Mucosa of descending colon (tissue), 3 donors: ENCODE results near the gene BASP1. TPM values are rescaled to one million over a fixed set of nuclear protein-coding genes. Genes with fewer than 3 reads are reported as not detected.
"Not testable (repeated sequence)": the region's sequence is repeated elsewhere in the genome, so short reads cannot be mapped to it uniquely, and the experiment has no call there.

Source experiments
- ATAC-seq: fragments of 200-7000 bp; cut with Tn5 transposase; one replicate; pipeline ENCODE4 v1.9.1; 2020; ENCODE audit warnings: mild to moderate bottlenecking, moderate library complexity
- DNase-seq, 3 donors: peaks; one replicate each; pipeline ENCODE4 v3.0.0-alpha.2; 2020
- H3K36me3 ChIP-seq: fragments of 200-600 bp; one replicate; pipeline ENCODE4 v1.8.0; 2021; ENCODE audit warnings: low read depth, mild to moderate bottlenecking
- H3K4me1 ChIP-seq: fragments of 200-600 bp; one replicate; pipeline ENCODE4 v1.8.0; 2021; ENCODE audit warnings: low read depth, mild to moderate bottlenecking
- H3K4me3 ChIP-seq: fragments of 200-600 bp; one replicate; pipeline ENCODE4 v1.8.0; 2021; ENCODE audit warnings: mild to moderate bottlenecking
- H3K9me3 ChIP-seq: fragments of 200-600 bp; one replicate; pipeline ENCODE4 v1.8.0; 2021; ENCODE audit warnings: mild to moderate bottlenecking
- CTCF ChIP-seq: fragments of 200-600 bp; IDR thresholded peaks from one replicate; pipeline ENCODE4 v1.8.0; 2022; ENCODE audit warnings: antibody characterized with exemption, mild to moderate bottlenecking
- intact Hi-C, 2 donors: fragments of 100-400 bp; cut with DNase I in 1 of 2; cut with micrococcal nuclease in 1 of 2; formaldehyde crosslinking; loops; one replicate each; pipeline versions ENCODE4 v1.11.0 to v1.11.1; 2022; cut with DNase I, micrococcal nuclease
- total RNA-seq, 3 donors: library from RNA; stranded (reverse); fragmentation: NEBNext Ultra II Directional in 2 of 3; extraction: Animal tissue kit (Norgen Biotek cat#: 25700) in 2 of 3; gene quantifications; one replicate each; pipeline versions ENCODE4 v1.2.1 to v1.2.4, GENCODE V29; 2021 to 2023
- donor health status: DM: no; HTN: no; CAD: no; lungs with moderate emphysema.
- donor health status: DM: no; HTN: no; CAD: no.
- donor health status: DM: no; HTN: yes; CAD: no.

BASP1 gene
- total RNA-seq, 3 donors from 2014 or later: 3.6 to 10.6 (median 8.6) TPM

GRCh38 chr5:17243287-17244063 is 26.0 kb downstream of the BASP1 start:
- Histone ChIP-seq H3K9me3 (no peaks in the 10 kb centered on the region), H3K36me3 (no peaks in the 10 kb centered on the region), H3K4me1 (no peaks in the 10 kb centered on the region), H3K4me3 (no peak overlapping the region)
- TF ChIP-seq CTCF: no peak
- ATAC-seq (no peak), DNase-seq (no peak)
- intact Hi-C loops: no loop called here

GRCh38 chr5:17249029-17249634 is 31.7 kb downstream of the BASP1 start:
- Histone ChIP-seq H3K4me1 (no peaks in the 10 kb centered on the region), H3K36me3 (no peaks in the 10 kb centered on the region), H3K9me3 (no peaks in the 10 kb centered on the region), H3K4me3 (no peak overlapping the region)
- DNase-seq: no peak
- no peak for TF ChIP-seq CTCF
- intact Hi-C loops: no loop called here
- peak; percentile 44 for ATAC-seq

- H3K36me3 ChIP-seq, ATAC-seq, H3K4me1 ChIP-seq, intact Hi-C loops, H3K4me3 ChIP-seq, DNase-seq, H3K9me3 ChIP-seq: not testable (repeated sequence)
Observed at GRCh38 chr5:17249841-17250240, 32.4 kb downstream of the BASP1 start.

- DNase-seq (no peak), ATAC-seq (no peak)
- intact Hi-C loops: no loop called here
- no peak for TF ChIP-seq CTCF
- no peak overlapping the region for H3K4me3 ChIP-seq
- no peaks in the 10 kb centered on the region for H3K9me3 ChIP-seq
- no peaks in the 10 kb centered on the region for H3K36me3 ChIP-seq
- H3K4me1 ChIP-seq: no peaks in the 10 kb centered on the region
Observed at GRCh38 chr5:17252543-17252942, 35.1 kb downstream of the BASP1 start.

GRCh38 chr5:17255471-17256021 is 38.1 kb downstream of the BASP1 start:
- no peaks in the 10 kb centered on the region for H3K36me3 ChIP-seq
- intact Hi-C loops: no loop called here
- DNase-seq: no peak
- no peak overlapping the region for H3K4me3 ChIP-seq
- ATAC-seq: peak; percentile 58
- H3K4me1 ChIP-seq: peaks cover 6% of the 10 kb centered on the region
- no peak for TF ChIP-seq CTCF
- H3K9me3 ChIP-seq: no peaks in the 10 kb centered on the region

GRCh38 chr5:17256171-17256570 is 38.7 kb downstream of the BASP1 start:
- Histone ChIP-seq H3K4me1 (peaks cover 6% of the 10 kb centered on the region), H3K4me3 (no peak overlapping the region), H3K9me3 (no peaks in the 10 kb centered on the region), H3K36me3 (no peaks in the 10 kb centered on the region)
- no peak for TF ChIP-seq CTCF
- intact Hi-C loops: no loop called here
- no peak for DNase-seq
- ATAC-seq: no peak
